Suppressor macrophage (primary cell): ENCODE results near the gene IL15RA.
A peak's percentile ranks its signal among the peaks of the same experiment; 100 is the strongest.
"Not testable (repeated sequence)": the region's sequence is repeated elsewhere in the genome, so short reads cannot be mapped to it uniquely, and the experiment has no call there.

Experiments
- DNase-seq, 4 experiments: peaks; one replicate each; pipeline ENCODE4 v3.0.0-alpha.2; 2020 to 2022

IL15RA gene

DNA sequence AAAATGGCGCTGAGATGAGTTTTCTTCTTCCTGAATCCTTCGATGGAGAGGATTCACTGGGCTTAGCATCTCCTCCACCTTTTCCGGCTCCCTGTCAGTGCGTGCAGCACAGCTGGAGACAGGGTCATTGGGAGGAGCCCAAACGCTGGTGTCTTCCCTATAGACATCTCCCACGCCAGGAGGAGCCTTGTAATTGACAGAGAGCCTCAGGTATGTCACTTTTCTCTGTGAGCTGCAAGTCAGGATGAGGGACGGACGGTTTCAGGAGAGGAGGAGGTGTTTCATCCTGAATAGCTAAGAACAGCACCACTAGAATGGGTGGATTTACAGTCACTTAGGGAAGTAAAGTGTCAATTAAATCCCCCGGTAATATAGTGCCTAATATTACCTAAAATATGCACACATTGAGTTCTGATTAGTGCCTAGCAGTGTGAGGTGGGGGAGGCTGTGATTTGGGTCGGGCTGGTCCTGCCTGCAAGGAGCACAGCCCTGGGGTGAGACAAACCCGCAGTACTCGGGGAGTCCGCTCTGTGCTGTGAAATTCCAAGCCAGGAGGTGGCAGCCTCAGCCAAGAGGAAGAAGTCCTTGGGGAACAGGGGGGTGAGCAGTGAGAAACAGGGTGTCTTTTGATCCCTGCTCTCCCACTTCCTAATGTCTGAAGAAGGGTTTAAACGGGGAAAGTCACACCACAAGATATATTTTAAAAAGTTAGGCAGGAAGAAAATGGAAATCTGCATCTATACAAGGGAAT lies 28.2 kb downstream of the IL15RA start:
- DNase-seq: peak; percentile 55 to 79 (median 72)

GRCh38 chr10:5948208-5948585 lies 29.1 kb downstream of the IL15RA start:
- no peak for DNase-seq

DNA sequence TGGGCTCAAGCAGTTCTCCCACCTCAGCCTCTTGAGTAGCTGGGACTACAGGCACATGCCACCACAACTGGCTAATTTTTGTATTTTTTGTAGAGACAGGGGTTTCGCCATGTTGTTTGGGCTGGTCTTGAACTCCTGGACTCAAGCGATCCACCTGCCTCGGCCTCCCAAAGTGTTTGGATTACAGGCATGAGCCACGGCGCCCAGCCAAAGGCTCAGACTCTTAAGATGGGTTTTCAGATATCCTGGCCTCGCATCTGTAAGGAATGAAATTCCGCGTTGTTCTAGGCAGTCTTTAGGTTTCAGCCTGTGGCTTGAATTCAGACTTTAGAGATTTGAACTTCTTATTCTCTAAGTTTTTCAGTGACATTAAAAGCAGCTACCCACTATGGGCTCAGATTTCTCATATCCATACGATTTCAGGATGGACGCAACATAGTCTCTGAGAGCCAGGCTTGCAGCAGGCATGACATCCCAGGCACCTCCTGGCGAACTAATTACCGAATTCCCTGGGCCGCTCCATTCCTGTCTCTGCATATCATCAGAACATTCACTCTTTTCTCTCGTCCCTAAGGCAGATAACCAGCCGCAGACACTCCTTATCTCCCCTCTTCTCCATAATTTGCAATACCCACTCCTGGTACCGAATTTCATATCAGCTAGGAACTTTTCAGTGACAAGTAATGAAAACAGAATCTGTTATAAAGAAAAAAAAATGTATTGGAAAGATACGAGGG lies 29.7 kb downstream of the IL15RA start:
- no peak for DNase-seq

GRCh38 chr10:5946786-5947185 lies 30.6 kb downstream of the IL15RA start:
- no peak for DNase-seq

DNA sequence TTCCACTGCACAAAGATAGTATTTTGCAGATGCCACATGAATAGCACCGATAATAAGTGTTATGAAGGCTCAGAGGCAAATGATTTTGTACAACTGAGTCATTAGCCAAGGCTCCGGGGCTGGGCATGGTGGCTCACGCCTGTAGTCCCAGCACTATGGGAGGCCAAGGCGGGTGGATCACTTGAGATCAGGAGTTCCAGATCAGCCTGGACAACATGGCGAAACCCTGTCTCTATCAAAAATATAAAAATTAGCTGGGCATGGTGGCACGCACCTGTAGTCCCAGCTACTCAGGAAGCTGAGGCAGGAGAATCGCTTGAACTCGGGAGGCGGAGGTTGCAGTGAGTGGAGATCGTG lies 30.9 kb downstream of the IL15RA start:
- DNase-seq: not testable (repeated sequence)

DNA sequence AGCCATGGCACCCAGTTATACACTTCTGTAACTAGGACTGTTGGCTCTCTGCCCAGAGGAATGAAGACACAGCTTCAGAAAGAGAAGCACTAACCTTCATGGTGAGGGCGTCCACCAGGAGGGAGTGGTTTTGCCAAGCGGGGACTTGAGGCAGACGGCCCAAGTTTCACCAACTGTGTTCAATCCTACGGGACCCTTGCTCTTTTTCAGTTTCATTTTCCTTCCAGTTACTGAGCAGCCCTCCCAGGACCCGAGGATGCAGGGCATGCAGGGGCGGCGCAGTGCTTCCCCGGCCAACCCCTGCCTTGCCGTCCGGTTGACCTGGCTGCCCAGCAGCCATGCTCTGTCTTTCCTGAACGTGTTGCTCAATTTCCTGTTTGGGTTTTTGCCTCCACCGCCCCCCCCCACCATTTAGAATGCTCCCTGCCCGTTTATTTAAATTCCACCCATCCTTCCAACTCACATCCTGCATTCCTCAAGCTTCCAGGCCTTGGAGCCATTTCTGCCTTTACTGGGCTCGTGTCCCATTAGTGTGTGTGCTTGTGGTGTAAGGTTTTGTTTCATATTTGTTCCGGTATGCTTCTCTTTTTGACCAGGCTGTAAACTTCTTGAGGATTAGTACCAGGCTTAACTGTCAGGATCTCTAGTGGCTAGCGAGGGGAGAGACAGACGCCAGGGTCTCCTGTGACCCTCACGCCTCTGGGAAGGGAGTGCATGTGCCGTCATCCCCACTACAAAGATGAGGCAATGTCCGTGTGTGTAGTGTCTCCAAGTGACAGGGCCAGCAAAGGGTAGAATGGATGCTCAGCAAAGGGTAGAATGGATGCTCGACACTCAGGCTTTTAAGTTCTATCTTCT lies 31.6 kb downstream of the IL15RA start:
- peak; percentile 45 to 69 (median 57) for DNase-seq

GRCh38 chr10:5945190-5945509 lies 32.2 kb downstream of the IL15RA start:
- peak in 1 of 4 experiments; percentile 16 for DNase-seq

GRCh38 chr10:5944389-5945189 lies 32.8 kb downstream of the IL15RA start:
- DNase-seq: peak in 1 of 4 experiments; percentile 18

DNA sequence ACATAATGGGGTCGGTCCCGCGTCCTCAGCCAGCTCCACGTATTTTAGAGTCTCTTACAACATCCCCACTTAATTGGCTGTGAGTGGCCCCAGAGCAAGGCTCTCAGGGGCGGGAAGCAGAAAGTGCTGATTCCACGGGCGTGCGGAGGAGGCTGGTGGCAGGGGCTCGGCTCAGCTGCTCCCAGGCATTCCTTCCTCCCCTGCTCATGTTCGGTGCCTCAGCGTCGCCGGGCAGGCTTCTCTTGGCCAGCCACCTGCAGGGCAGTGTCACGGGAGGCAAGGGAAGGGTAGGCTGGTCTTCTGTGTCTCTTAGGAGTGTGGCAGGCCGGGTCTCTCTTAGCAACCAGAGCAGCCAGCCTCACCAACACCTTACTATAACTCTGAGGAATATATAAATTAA lies 33.8 kb downstream of the IL15RA start:
- peak; percentile 15 to 54 (median 38) for DNase-seq

DNA sequence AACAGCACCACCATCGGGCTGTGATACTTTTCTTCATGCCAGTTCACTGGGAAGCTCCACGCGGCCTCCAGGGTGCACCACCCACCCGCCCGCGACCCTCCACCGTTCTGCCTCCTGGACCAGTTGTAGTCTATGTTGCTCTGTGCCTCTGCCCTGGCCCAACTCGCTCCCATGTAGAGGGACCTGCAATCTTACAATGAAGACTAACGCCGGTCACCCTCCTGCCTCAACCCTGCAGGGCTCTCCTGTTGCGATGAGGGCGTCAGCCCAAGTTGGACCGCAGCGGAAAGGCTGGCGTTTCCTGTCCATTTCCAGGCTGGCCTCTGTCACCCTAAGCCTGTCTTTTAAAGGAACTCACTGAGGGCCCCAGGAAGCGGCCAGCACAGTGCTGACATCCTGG lies 34.9 kb downstream of the IL15RA start:
- peak; percentile 81 to 92 (median 88) for DNase-seq

DNA sequence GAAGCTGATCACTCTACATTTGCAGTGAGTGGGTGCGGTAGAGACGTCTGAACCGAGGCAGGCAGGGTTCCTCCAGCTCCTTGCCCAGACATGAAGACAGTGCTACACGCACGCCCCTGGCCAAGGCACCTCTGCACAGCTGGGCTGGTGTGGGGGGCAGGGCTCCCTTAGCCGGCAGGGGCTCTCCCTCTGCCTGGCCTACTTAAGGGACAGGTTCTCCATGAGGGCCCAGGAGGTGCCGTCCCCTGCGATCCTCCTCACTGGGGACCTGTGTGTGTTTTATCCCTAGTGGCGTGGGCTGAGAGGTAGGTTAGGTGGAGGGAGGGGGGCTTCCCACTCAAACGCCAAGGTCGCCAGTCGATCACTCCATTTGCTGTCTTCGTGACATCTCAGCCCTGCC lies 35.3 kb downstream of the IL15RA start:
- no peak for DNase-seq

DNA sequence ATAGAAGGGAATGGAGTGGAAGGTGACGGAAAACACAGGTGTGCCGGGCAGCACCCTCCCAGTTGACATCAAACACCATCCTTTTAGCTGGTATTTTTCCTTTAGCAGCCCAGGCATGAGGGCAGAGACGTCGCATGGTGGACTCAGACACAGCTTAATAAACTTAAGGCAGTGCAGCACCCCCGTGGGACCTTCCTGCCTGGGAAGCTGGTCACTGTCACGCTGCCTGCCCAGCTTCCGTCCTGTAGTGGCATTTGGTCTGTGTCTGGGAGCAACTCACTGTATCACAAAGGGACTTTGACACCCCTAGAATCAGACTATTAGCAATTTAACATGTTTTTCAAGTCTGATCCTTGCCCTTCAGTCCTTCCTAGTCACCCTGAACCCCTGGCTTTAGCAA lies 35.8 kb downstream of the IL15RA start:
- no peak for DNase-seq

DNA sequence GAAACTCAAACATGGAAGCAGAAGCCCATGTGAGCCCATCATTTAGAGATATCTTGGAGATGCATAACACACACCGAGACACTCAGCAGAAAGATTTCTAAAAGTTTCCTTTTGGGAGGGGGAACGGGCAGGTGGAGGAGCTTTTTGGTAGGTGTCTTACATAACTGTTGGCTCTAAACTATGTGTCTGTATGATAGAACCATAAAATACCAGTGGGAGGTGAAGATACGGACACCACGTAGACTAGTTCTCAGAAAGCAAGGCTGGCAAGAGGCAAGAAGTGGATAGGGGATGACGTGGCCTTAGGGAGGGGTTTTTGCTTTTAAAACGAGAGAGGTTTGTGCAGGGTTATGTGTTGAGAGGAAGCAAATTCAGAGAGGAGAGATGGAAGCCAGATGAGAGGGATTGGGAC lies 36.5 kb downstream of the IL15RA start:
- DNase-seq: no peak

- DNase-seq: no peak
Measured at GRCh38 chr10:5938291-5938690, 39.1 kb downstream of the IL15RA start.

- DNase-seq: no peak
Measured at GRCh38 chr10:5937016-5937415, 40.3 kb downstream of the IL15RA start.

GRCh38 chr10:5935628-5936027 lies 41.7 kb downstream of the IL15RA start:
- no peak for DNase-seq

- no peak for DNase-seq
Measured at GRCh38 chr10:5933909-5934546, 43.3 kb downstream of the IL15RA start.

- DNase-seq: peak in 1 of 4 experiments; percentile 6
Measured at GRCh38 chr10:5932345-5932744, 45.0 kb downstream of the IL15RA start.

- no peak for DNase-seq
Measured at GRCh38 chr10:5930272-5930671, 47.1 kb downstream of the IL15RA start.

DNA sequence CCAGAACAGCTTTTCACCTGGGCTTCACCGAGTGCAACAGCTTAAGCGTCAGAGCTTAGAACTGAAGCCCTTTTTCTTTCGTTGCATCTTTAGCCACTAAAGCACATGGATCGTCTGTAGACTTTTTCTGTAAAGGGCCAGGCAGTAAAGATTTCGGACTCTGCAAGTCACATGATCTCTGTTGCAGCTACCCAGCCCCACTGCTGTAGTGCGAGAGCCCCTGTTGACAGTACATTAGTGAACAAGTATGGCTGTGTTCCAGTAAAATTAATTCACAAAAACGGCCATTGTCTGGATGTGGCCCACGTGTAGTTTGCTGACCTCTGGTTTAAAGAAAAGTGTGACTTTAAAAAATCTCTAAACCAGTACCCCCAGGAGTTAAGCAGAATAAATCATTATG lies 47.9 kb downstream of the IL15RA start:
- no peak for DNase-seq

- DNase-seq: no peak
Measured at GRCh38 chr10:5927306-5927705, 50.0 kb downstream of the IL15RA start.

GRCh38 chr10:5924889-5925288 lies 52.5 kb downstream of the IL15RA start:
- no peak for DNase-seq
